ENCODE measurements around the gene AZGP1. TPM values are rescaled to one million over a fixed set of nuclear protein-coding genes. Genes with fewer than 3 reads are reported as not detected.
"Not testable (repeated sequence)": the region's sequence is repeated elsewhere in the genome, so short reads cannot be mapped to it uniquely, and the experiment has no call there.

The AZGP1 gene
- total RNA-seq, 1 donor from 2014 or later = not detected

GRCh38 chr7:99992330-99993038, 16.7 kb upstream of the AZGP1 start:
- no peaks in the 10 kb centered on the region for H3K36me3 Mint-ChIP-seq (ENCODE audit: low read depth)
- peaks cover 11% of the 10 kb centered on the region for H3K4me1 Mint-ChIP-seq (ENCODE audit: low read depth)
- H3K27me3 Mint-ChIP-seq (ENCODE audit: low read depth) = peaks cover 5% of the 10 kb centered on the region
- H3K4me3 Mint-ChIP-seq (ENCODE audit: low read depth) = no peak overlapping the region
- no peak for DNase-seq (ENCODE audit: low spot score)
- H3K27ac Mint-ChIP-seq = no peak overlapping the region
- no peaks in the 10 kb centered on the region for H3K9me3 Mint-ChIP-seq
- intact Hi-C loops (cut with micrococcal nuclease) = loop anchor here (5.0 kb wide), 2 partner anchors 90 to 140 kb away; partner anchors contain the start of gene ZNF3

GRCh38 chr7:99991543-99991942, 15.7 kb upstream of the AZGP1 start:
- not testable (repeated sequence) for H3K4me3 Mint-ChIP-seq (ENCODE audit: low read depth); H3K36me3 Mint-ChIP-seq (ENCODE audit: low read depth); H3K27me3 Mint-ChIP-seq (ENCODE audit: low read depth); DNase-seq (ENCODE audit: low spot score); H3K9me3 Mint-ChIP-seq; H3K4me1 Mint-ChIP-seq (ENCODE audit: low read depth); H3K27ac Mint-ChIP-seq
- intact Hi-C loops (cut with micrococcal nuclease) = loop anchor here (5.0 kb wide), 2 partner anchors 91 to 141 kb away; partner anchors contain the start of gene ZNF3

GRCh38 chr7:99990460-99990852, 14.6 kb upstream of the AZGP1 start:
- DNase-seq (ENCODE audit: low spot score) = no peak
- peaks cover 9% of the 10 kb centered on the region for H3K27me3 Mint-ChIP-seq (ENCODE audit: low read depth)
- intact Hi-C loops (cut with micrococcal nuclease) = loop anchor here (1.0 to 5.0 kb wide), 3 partner anchors 77 to 142 kb away; partner anchors contain the start of gene ZNF3

GRCh38 chr7:99987846-99988245, 12.0 kb upstream of the AZGP1 start:
- no peaks in the 10 kb centered on the region for H3K36me3 Mint-ChIP-seq (ENCODE audit: low read depth)
- peaks cover under 1% of the 10 kb centered on the region for H3K9me3 Mint-ChIP-seq

More at GRCh38 chr7:99990460-99990852, 14.6 kb upstream of the AZGP1 start:
- Mint-ChIP-seq H3K9me3 (no peaks in the 10 kb centered on the region), H3K4me1 (ENCODE audit: low read depth) (peaks cover 4% of the 10 kb centered on the region), H3K27ac (no peak overlapping the region), H3K36me3 (ENCODE audit: low read depth) (no peaks in the 10 kb centered on the region), H3K4me3 (ENCODE audit: low read depth) (no peak overlapping the region)

GRCh38 chr7:99987306-99987705, 11.5 kb upstream of the AZGP1 start:
- H3K36me3 Mint-ChIP-seq (ENCODE audit: low read depth); H3K4me1 Mint-ChIP-seq (ENCODE audit: low read depth); intact Hi-C loops (cut with micrococcal nuclease); H3K4me3 Mint-ChIP-seq (ENCODE audit: low read depth); DNase-seq (ENCODE audit: low spot score); H3K9me3 Mint-ChIP-seq; H3K27ac Mint-ChIP-seq: not testable (repeated sequence)
- H3K27me3 Mint-ChIP-seq (ENCODE audit: low read depth) = peaks cover 20% of the 10 kb centered on the region

More at GRCh38 chr7:99987846-99988245, 12.0 kb upstream of the AZGP1 start:
- no peak for DNase-seq (ENCODE audit: low spot score)
- intact Hi-C loops (cut with micrococcal nuclease) = no loop called here
- H3K4me1 Mint-ChIP-seq (ENCODE audit: low read depth) = peaks cover 6% of the 10 kb centered on the region
- no peak overlapping the region for H3K27ac Mint-ChIP-seq
- no peak overlapping the region for H3K4me3 Mint-ChIP-seq (ENCODE audit: low read depth)
- H3K27me3 Mint-ChIP-seq (ENCODE audit: low read depth) = peaks cover 16% of the 10 kb centered on the region

- intact Hi-C loops (cut with micrococcal nuclease) = no loop called here
- Mint-ChIP-seq H3K27ac (no peak overlapping the region), H3K36me3 (ENCODE audit: low read depth) (no peaks in the 10 kb centered on the region)
These were observed 8.8 kb upstream of the AZGP1 start for GRCh38 chr7:99984593-99984992.

GRCh38 chr7:99981066-99981465, 5.2 kb upstream of the AZGP1 start:
- intact Hi-C loops (cut with micrococcal nuclease); H3K4me3 Mint-ChIP-seq (ENCODE audit: low read depth); DNase-seq (ENCODE audit: low spot score); H3K4me1 Mint-ChIP-seq (ENCODE audit: low read depth); H3K36me3 Mint-ChIP-seq (ENCODE audit: low read depth); H3K9me3 Mint-ChIP-seq; H3K27ac Mint-ChIP-seq: not testable (repeated sequence)
- peaks cover 14% of the 10 kb centered on the region for H3K27me3 Mint-ChIP-seq (ENCODE audit: low read depth)

More at GRCh38 chr7:99984593-99984992, 8.8 kb upstream of the AZGP1 start:
- no peak for DNase-seq (ENCODE audit: low spot score)
- no peak overlapping the region for H3K4me3 Mint-ChIP-seq (ENCODE audit: low read depth)
- H3K4me1 Mint-ChIP-seq (ENCODE audit: low read depth) = peaks cover 2% of the 10 kb centered on the region
- peaks cover 6% of the 10 kb centered on the region for H3K9me3 Mint-ChIP-seq
- peaks cover 20% of the 10 kb centered on the region for H3K27me3 Mint-ChIP-seq (ENCODE audit: low read depth)

- intact Hi-C loops (cut with micrococcal nuclease); H3K36me3 Mint-ChIP-seq (ENCODE audit: low read depth); H3K9me3 Mint-ChIP-seq; H3K4me3 Mint-ChIP-seq (ENCODE audit: low read depth); H3K4me1 Mint-ChIP-seq (ENCODE audit: low read depth); DNase-seq (ENCODE audit: low spot score); H3K27ac Mint-ChIP-seq: not testable (repeated sequence)
- peaks cover 16% of the 10 kb centered on the region for H3K27me3 Mint-ChIP-seq (ENCODE audit: low read depth)
These were observed 4.6 kb upstream of the AZGP1 start for GRCh38 chr7:99980448-99980872.

GRCh38 chr7:99979814-99980225, 4.0 kb upstream of the AZGP1 start:
- H3K27me3 Mint-ChIP-seq (ENCODE audit: low read depth) = peaks cover 19% of the 10 kb centered on the region

GRCh38 chr7:99976626-99977025, 795 bp upstream of the AZGP1 start:
- Mint-ChIP-seq H3K27ac (no peak overlapping the region), H3K27me3 (ENCODE audit: low read depth) (peaks cover 9% of the 10 kb centered on the region), H3K36me3 (ENCODE audit: low read depth) (no peaks in the 10 kb centered on the region), H3K9me3 (no peaks in the 10 kb centered on the region), H3K4me3 (ENCODE audit: low read depth) (no peak overlapping the region), H3K4me1 (ENCODE audit: low read depth) (no peaks in the 10 kb centered on the region)
- no peak for DNase-seq (ENCODE audit: low spot score)
- intact Hi-C loops (cut with micrococcal nuclease) = loop anchor here (5.0 kb wide), 1 partner anchor 76 kb away; no protein-coding TSS in a partner anchor

More at GRCh38 chr7:99979814-99980225, 4.0 kb upstream of the AZGP1 start:
- not testable (repeated sequence) for H3K4me3 Mint-ChIP-seq (ENCODE audit: low read depth); H3K27ac Mint-ChIP-seq; H3K36me3 Mint-ChIP-seq (ENCODE audit: low read depth); H3K9me3 Mint-ChIP-seq; H3K4me1 Mint-ChIP-seq (ENCODE audit: low read depth)
- DNase-seq (ENCODE audit: low spot score) = peak; percentile 46
- intact Hi-C loops (cut with micrococcal nuclease) = loop anchor here (1.0 to 5.0 kb wide), 2 partner anchors 72 to 151 kb away; no protein-coding TSS in a partner anchor

GRCh38 chr7:99974681-99975080, 1.1 kb downstream of the AZGP1 start:
- Mint-ChIP-seq H3K27me3 (ENCODE audit: low read depth) (peaks cover 9% of the 10 kb centered on the region), H3K4me3 (ENCODE audit: low read depth) (no peak overlapping the region), H3K27ac (no peak overlapping the region), H3K36me3 (ENCODE audit: low read depth) (no peaks in the 10 kb centered on the region), H3K9me3 (no peaks in the 10 kb centered on the region), H3K4me1 (ENCODE audit: low read depth) (no peaks in the 10 kb centered on the region)
- DNase-seq (ENCODE audit: low spot score) = no peak
- intact Hi-C loops (cut with micrococcal nuclease) = loop anchor here (5.0 kb wide), 1 partner anchor 78 kb away; no protein-coding TSS in a partner anchor

- intact Hi-C loops (cut with micrococcal nuclease); H3K27ac Mint-ChIP-seq; DNase-seq (ENCODE audit: low spot score); H3K36me3 Mint-ChIP-seq (ENCODE audit: low read depth); H3K4me1 Mint-ChIP-seq (ENCODE audit: low read depth); H3K9me3 Mint-ChIP-seq; H3K27me3 Mint-ChIP-seq (ENCODE audit: low read depth); H3K4me3 Mint-ChIP-seq (ENCODE audit: low read depth): not testable (repeated sequence)
These were observed 2.0 kb downstream of the AZGP1 start for GRCh38 chr7:99973817-99974216.

GRCh38 chr7:99971242-99971641, 4.6 kb downstream of the AZGP1 start:
- DNase-seq (ENCODE audit: low spot score) = no peak
- no peaks in the 10 kb centered on the region for H3K9me3 Mint-ChIP-seq
- intact Hi-C loops (cut with micrococcal nuclease) = no loop called here
- no peaks in the 10 kb centered on the region for H3K4me1 Mint-ChIP-seq (ENCODE audit: low read depth)
- peaks cover 11% of the 10 kb centered on the region for H3K27me3 Mint-ChIP-seq (ENCODE audit: low read depth)
- H3K27ac Mint-ChIP-seq = no peak overlapping the region
- no peak overlapping the region for H3K4me3 Mint-ChIP-seq (ENCODE audit: low read depth)
- H3K36me3 Mint-ChIP-seq (ENCODE audit: low read depth) = no peaks in the 10 kb centered on the region
